ENCODE data around the gene GLIPR2. TPM values are rescaled to one million over a fixed set of nuclear protein-coding genes. Genes with fewer than 3 reads are reported as not detected.
A peak's percentile ranks its signal among the peaks of the same experiment; 100 is the strongest.

Gene GLIPR2
- total and polyA plus RNA-seq, 10 donors = 25.2 to 72.1 (median 37.0) TPM

- Histone ChIP-seq H3K9me3 (no peaks in the 10 kb centered on the region), H3K27me3 (replicated peaks in 1 of 7) (no peaks in the 10 kb centered on the region), H3K4me1 (peaks cover 22 to 74% (median 48%) of the 10 kb centered on the region in 6 donors), H3K27ac (no peak overlapping the region), H3K4me3 (peak overlapping the region in 2 of 8 donors; percentile 92 to 99), H3K36me3 (peaks cover 0 to 57% (median 20%) of the 10 kb centered on the region in 6 donors)
- intact Hi-C loops (cut with DNase I; ENCODE audit: low total_unique reads) = no loop called here
- TF ChIP-seq POLR2A (IDR thresholded peaks at IDR 0.05) (no peak), CTCF (IDR thresholded peaks at IDR 0.05 in 8 of 11, conservative IDR thresholded peaks at IDR 0.05 in 3 of 11) (no peak), POLR2AphosphoS5 (IDR thresholded peaks at IDR 0.05) (no peak)
- DNase-seq = no peak
- 54 to 72% (median 63%) methylated on average over 4 of the region's 4 CpGs for WGBS, 5 donors
Observed at GRCh38 chr9:36194326-36195000, 57.9 kb downstream of the GLIPR2 start.

GRCh38 chr9:36204906-36205547, 68.5 kb downstream of the GLIPR2 start:
- intact Hi-C loops (cut with DNase I; ENCODE audit: low total_unique reads) = no loop called here
- H3K27me3 ChIP-seq (replicated peaks in 1 of 7) = no peaks in the 10 kb centered on the region
- DNase-seq = no peak
- H3K36me3 ChIP-seq = peaks cover 0 to 100% (median 96%) of the 10 kb centered on the region in 6 donors
- no peak overlapping the region for H3K4me3 ChIP-seq
- no peaks in the 10 kb centered on the region for H3K9me3 ChIP-seq
- peaks cover 6 to 43% (median 27%) of the 10 kb centered on the region in 6 donors for H3K4me1 ChIP-seq
- H3K27ac ChIP-seq = no peak overlapping the region
- 81 to 90% (median 83%) methylated on average over 11 of the region's 11 CpGs for WGBS, 5 donors
- TF ChIP-seq CTCF (IDR thresholded peaks at IDR 0.05 in 8 of 11, conservative IDR thresholded peaks at IDR 0.05 in 3 of 11) = no peak
- no peak for TF ChIP-seq POLR2A (IDR thresholded peaks at IDR 0.05)
- TF ChIP-seq POLR2AphosphoS5 (IDR thresholded peaks at IDR 0.05) = no peak

- H3K9me3 ChIP-seq = no peaks in the 10 kb centered on the region
- peaks cover 0 to 100% (median 95%) of the 10 kb centered on the region in 6 donors for H3K36me3 ChIP-seq
- DNase-seq = no peak
- no peaks in the 10 kb centered on the region for H3K27me3 ChIP-seq (replicated peaks in 1 of 7)
- H3K4me3 ChIP-seq = no peak overlapping the region
- H3K4me1 ChIP-seq = peaks cover 10 to 62% (median 42%) of the 10 kb centered on the region in 6 donors
- WGBS, 5 donors = 84 to 92% (median 85%) methylated on average over 4 of the region's 4 CpGs
- TF ChIP-seq POLR2A (IDR thresholded peaks at IDR 0.05) = no peak
- no peak for TF ChIP-seq POLR2AphosphoS5 (IDR thresholded peaks at IDR 0.05)
- TF ChIP-seq CTCF (IDR thresholded peaks at IDR 0.05 in 8 of 11, conservative IDR thresholded peaks at IDR 0.05 in 3 of 11) = no peak
- H3K27ac ChIP-seq = peak overlapping the region in 3 of 8 donors; percentile 5 to 61 (median 15)
- intact Hi-C loops (cut with DNase I; ENCODE audit: low total_unique reads) = no loop called here
Observed at GRCh38 chr9:36207016-36207415, 70.5 kb downstream of the GLIPR2 start.

GRCh38 chr9:36207546-36208012, 71.0 kb downstream of the GLIPR2 start:
- WGBS, 5 donors = 10 to 36% (median 18%) methylated on average over 1 of the region's 1 CpG
- peak overlapping the region in 3 of 8 donors; percentile 5 to 61 (median 15) for H3K27ac ChIP-seq
- H3K4me1 ChIP-seq = peaks cover 10 to 62% (median 42%) of the 10 kb centered on the region in 6 donors
- no peaks in the 10 kb centered on the region for H3K27me3 ChIP-seq (replicated peaks in 1 of 7)
- intact Hi-C loops (cut with DNase I; ENCODE audit: low total_unique reads) = no loop called here
- H3K4me3 ChIP-seq = no peak overlapping the region
- no peak for DNase-seq
- no peaks in the 10 kb centered on the region for H3K9me3 ChIP-seq
- peaks cover 0 to 100% (median 95%) of the 10 kb centered on the region in 6 donors for H3K36me3 ChIP-seq
- TF ChIP-seq POLR2AphosphoS5 (IDR thresholded peaks at IDR 0.05) (no peak), POLR2A (IDR thresholded peaks at IDR 0.05) (no peak), CTCF (IDR thresholded peaks at IDR 0.05 in 8 of 11, conservative IDR thresholded peaks at IDR 0.05 in 3 of 11) (no peak)
